Astrocyte (in vitro differentiated cells and primary cell): ENCODE measurements around the gene PLEKHN1. TPM values are rescaled to one million over a fixed set of nuclear protein-coding genes. Genes with fewer than 3 reads are reported as not detected.

Source experiments
- DNase-seq: peaks from one replicate; pipeline ENCODE4 v3.0.0-alpha.2; 2010; ENCODE audit warnings: low read depth
- FAIRE-seq: peaks from 2 replicates; lab custom pipeline; 2011; peaks lifted over from hg19 to GRCh38; lab: Jason Lieb, UNC
- H2AFZ ChIP-seq: 2 replicates; pipeline ENCODE4 v1.6.0; 2012; ENCODE audit warnings: low read depth, low read length, inconsistent platforms
- H3K27ac ChIP-seq: 2 replicates; pipeline ENCODE4 v1.5.1; 2011; ENCODE audit warnings: low read depth, low read length, inconsistent platforms
- H3K27me3 ChIP-seq: 2 replicates; pipeline ENCODE4 v1.6.0; 2011; ENCODE audit warnings: low read length, inconsistent platforms; ENCODE audit not compliant: insufficient read depth
- H3K36me3 ChIP-seq: 2 replicates; pipeline ENCODE4 v1.5.1; 2011; ENCODE audit warnings: low read length, inconsistent platforms; ENCODE audit not compliant: insufficient read depth
- H3K4me1 ChIP-seq: 2 replicates; pipeline ENCODE4 v1.5.1; 2011; ENCODE audit warnings: low read length, inconsistent platforms; ENCODE audit not compliant: insufficient read depth
- H3K4me2 ChIP-seq: 2 replicates; pipeline ENCODE4 v1.6.0; 2012; ENCODE audit warnings: low read length, inconsistent platforms
- H3K4me3 ChIP-seq: 2 replicates; pipeline ENCODE4 v1.5.1; 2011; ENCODE audit warnings: low read depth, mild to moderate bottlenecking, low read length, inconsistent platforms; ENCODE audit not compliant: insufficient read depth
- H3K79me2 ChIP-seq: 2 replicates; pipeline ENCODE4 v1.6.0; 2012; ENCODE audit warnings: mild to moderate bottlenecking, low read length, inconsistent platforms; ENCODE audit not compliant: insufficient read depth
- H3K9ac ChIP-seq: 2 replicates; pipeline ENCODE4 v1.6.0; 2012; ENCODE audit warnings: mild to moderate bottlenecking, low read length, inconsistent platforms
- H3K9me3 ChIP-seq: 2 replicates; pipeline ENCODE4 v1.5.1; 2012; ENCODE audit warnings: low read depth, mild to moderate bottlenecking, low read length, inconsistent platforms; ENCODE audit not compliant: insufficient read depth
- H4K20me1 ChIP-seq: 2 replicates; pipeline ENCODE4 v1.6.0; 2012; ENCODE audit warnings: low read length, inconsistent platforms; ENCODE audit not compliant: insufficient read depth
- H3K27ac Mint-ChIP-seq: one replicate; pipeline ENCODE4 v1.8.0; 2021; ENCODE audit warnings: mild to moderate bottlenecking, mixed read lengths; ENCODE audit not compliant: unreplicated experiment
- H3K27me3 Mint-ChIP-seq: one replicate; pipeline ENCODE4 v1.8.0; 2021; ENCODE audit warnings: low read depth, mixed read lengths; ENCODE audit not compliant: unreplicated experiment
- H3K36me3 Mint-ChIP-seq: one replicate; pipeline ENCODE4 v1.8.0; 2021; ENCODE audit warnings: low read depth, mixed read lengths; ENCODE audit not compliant: unreplicated experiment
- H3K4me1 Mint-ChIP-seq: one replicate; pipeline ENCODE4 v1.8.0; 2021; ENCODE audit warnings: low read depth, mixed read lengths; ENCODE audit not compliant: unreplicated experiment
- H3K4me3 Mint-ChIP-seq: one replicate; pipeline ENCODE4 v1.8.0; 2021; ENCODE audit warnings: mild to moderate bottlenecking, moderate library complexity, mixed read lengths; ENCODE audit not compliant: unreplicated experiment
- H3K9me3 Mint-ChIP-seq: one replicate; pipeline ENCODE4 v1.8.0; 2021; ENCODE audit warnings: mild to moderate bottlenecking, mixed read lengths; ENCODE audit not compliant: unreplicated experiment
- CTCF ChIP-seq: IDR thresholded peaks from 2 replicates; pipeline ENCODE4 v1.5.1; 2011; ENCODE audit warnings: low read depth, mild to moderate bottlenecking, inconsistent platforms, low read length, moderate library complexity; ENCODE audit not compliant: insufficient read depth
- EZH2 ChIP-seq: IDR thresholded peaks from 2 replicates; pipeline ENCODE4 v1.6.1; 2012; ENCODE audit warnings: mild to moderate bottlenecking, low read length, inconsistent platforms; ENCODE audit not compliant: insufficient read depth
- total RNA-seq: library from RNA; stranded (reverse); gene quantifications from 2 replicates; pipeline ENCODE4 v1.2.1, GENCODE V29; 2021

Gene PLEKHN1
- total RNA-seq, 1 donor from 2014 or later = 2.4 TPM

GRCh38 chr1:1000357-1001056 is 34.2 kb downstream of the PLEKHN1 start:
- peak overlapping the region; percentile 61 for H2AFZ ChIP-seq

DNA sequence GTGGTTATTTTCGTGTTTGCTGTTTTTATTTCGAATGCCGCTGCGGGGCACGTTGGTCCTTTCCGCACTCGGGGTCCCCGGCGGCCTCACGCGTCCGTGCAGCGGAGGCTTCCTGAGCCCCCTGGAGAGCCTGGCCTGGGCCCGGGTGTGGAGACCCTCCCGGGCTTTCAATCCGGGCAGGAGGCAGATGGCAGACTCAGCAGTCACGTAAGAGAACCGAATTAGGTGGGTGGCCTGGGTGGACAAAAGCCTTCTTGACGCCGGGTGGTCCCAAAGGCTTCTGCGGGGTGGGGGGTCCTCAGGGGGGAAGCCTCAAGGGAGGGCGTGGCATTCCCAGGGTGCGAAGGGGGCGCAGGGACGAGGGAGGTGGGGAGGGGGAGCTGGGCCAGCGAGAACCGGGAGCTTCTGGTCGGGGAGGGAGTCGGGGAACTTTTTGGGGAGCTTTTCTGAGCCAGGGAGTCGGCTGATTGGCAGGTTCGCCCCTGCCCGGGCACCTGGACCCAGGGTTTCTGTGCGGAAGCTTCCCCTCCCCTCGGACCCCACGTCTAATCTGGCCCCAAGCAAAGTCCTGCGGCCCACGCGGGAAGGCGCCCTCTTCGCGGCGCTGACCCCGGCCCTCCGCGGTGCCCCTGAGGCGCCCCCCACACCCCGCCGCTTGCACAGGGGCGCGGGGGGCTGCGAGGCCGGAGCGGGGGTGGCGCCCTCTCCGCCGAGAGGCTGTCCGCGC is 34.9 kb downstream of the PLEKHN1 start:
- no peaks in the 10 kb centered on the region for H3K27me3 Mint-ChIP-seq
- H3K36me3 ChIP-seq = no peaks in the 10 kb centered on the region
- peak overlapping the region; percentile 94 for H3K4me3 Mint-ChIP-seq
- FAIRE-seq (no peak), DNase-seq (no peak)
- peak overlapping the region; percentile 99 for H3K27ac Mint-ChIP-seq
- no peaks in the 10 kb centered on the region for H3K9me3 ChIP-seq
- peaks cover 34% of the 10 kb centered on the region for H4K20me1 ChIP-seq
- TF ChIP-seq EZH2 = peak; percentile 36
- TF ChIP-seq CTCF = no peak
- peaks cover 4% of the 10 kb centered on the region for H3K36me3 Mint-ChIP-seq
- peaks cover 19% of the 10 kb centered on the region for H3K4me1 Mint-ChIP-seq
- peak overlapping the region; percentile 97 for H3K9ac ChIP-seq
- H3K9me3 Mint-ChIP-seq = no peaks in the 10 kb centered on the region
- peak overlapping the region; percentile 98 for H3K27ac ChIP-seq
- H2AFZ ChIP-seq = peak overlapping the region; percentile 21
- H3K4me2 ChIP-seq = peak overlapping the region; percentile 95
- H3K4me3 ChIP-seq = peak overlapping the region; percentile 67
- H3K79me2 ChIP-seq = no peaks in the 10 kb centered on the region
- H3K27me3 ChIP-seq = no peaks in the 10 kb centered on the region
- H3K4me1 ChIP-seq = peaks cover 25% of the 10 kb centered on the region

More at GRCh38 chr1:1000357-1001056, 34.2 kb downstream of the PLEKHN1 start:
- Mint-ChIP-seq H3K36me3 (peaks cover 6% of the 10 kb centered on the region), H3K27me3 (no peaks in the 10 kb centered on the region), H3K4me1 (peaks cover 19% of the 10 kb centered on the region), H3K27ac (peak overlapping the region; percentile 99), H3K4me3 (peak overlapping the region; percentile 94), H3K9me3 (no peaks in the 10 kb centered on the region)
- TF ChIP-seq CTCF (no peak), EZH2 (no peak)
- DNase-seq (peak; percentile 71), FAIRE-seq (no peak)
- peak overlapping the region; percentile 97 for H3K9ac ChIP-seq
- H3K27me3 ChIP-seq = no peaks in the 10 kb centered on the region
- no peaks in the 10 kb centered on the region for H3K79me2 ChIP-seq
- H3K27ac ChIP-seq = peak overlapping the region; percentile 98
- no peaks in the 10 kb centered on the region for H3K36me3 ChIP-seq
- H3K4me1 ChIP-seq = peaks cover 24% of the 10 kb centered on the region
- H3K4me2 ChIP-seq = peak overlapping the region; percentile 95
- peak overlapping the region; percentile 67 for H3K4me3 ChIP-seq
- no peaks in the 10 kb centered on the region for H3K9me3 ChIP-seq
- peaks cover 34% of the 10 kb centered on the region for H4K20me1 ChIP-seq
